ENCODE data around the gene MPZL1.
"Not testable (repeated sequence)": the region's sequence is repeated elsewhere in the genome, so short reads cannot be mapped to it uniquely, and the experiment has no call there.

The MPZL1 gene

GRCh38 chr1:167713330-167714081 lies 8.3 kb upstream of the MPZL1 start:
- no peaks in the 10 kb centered on the region for H3K36me3 ChIP-seq (ENCODE audit: insufficient read depth, low read depth, low read length)
- peak overlapping the region; percentile 98 for H3K4me3 ChIP-seq (ENCODE audit: low read length)
- H3K4me1 ChIP-seq (ENCODE audit: insufficient read depth, low read length), result peaks cover 5% of the 10 kb centered on the region
- no peak overlapping the region for H3K27ac ChIP-seq (ENCODE audit: low read length)
- peaks cover 26% of the 10 kb centered on the region for H3K27me3 ChIP-seq (ENCODE audit: insufficient read depth, low read length)
- H3K9me3 ChIP-seq (ENCODE audit: insufficient read depth, low read depth, low read length), result no peaks in the 10 kb centered on the region
- H3K9ac ChIP-seq (ENCODE audit: low read depth, low read length), result peak overlapping the region; percentile 74; the same call in 1 of the 2 replicates

- H3K27ac ChIP-seq (ENCODE audit: low read length), result no peak overlapping the region
- H3K9ac ChIP-seq (ENCODE audit: low read depth, low read length), result peak overlapping the region; percentile 74; the same call in 1 of the 2 replicates
- no peaks in the 10 kb centered on the region for H3K36me3 ChIP-seq (ENCODE audit: insufficient read depth, low read depth, low read length)
- peaks cover 9% of the 10 kb centered on the region for H3K4me1 ChIP-seq (ENCODE audit: insufficient read depth, low read length)
- H3K4me3 ChIP-seq (ENCODE audit: low read length), result peak overlapping the region; percentile 98
- peaks cover 26% of the 10 kb centered on the region for H3K27me3 ChIP-seq (ENCODE audit: insufficient read depth, low read length)
- no peaks in the 10 kb centered on the region for H3K9me3 ChIP-seq (ENCODE audit: insufficient read depth, low read depth, low read length)
Measured at GRCh38 chr1:167714098-167714438, 7.7 kb upstream of the MPZL1 start.

DNA sequence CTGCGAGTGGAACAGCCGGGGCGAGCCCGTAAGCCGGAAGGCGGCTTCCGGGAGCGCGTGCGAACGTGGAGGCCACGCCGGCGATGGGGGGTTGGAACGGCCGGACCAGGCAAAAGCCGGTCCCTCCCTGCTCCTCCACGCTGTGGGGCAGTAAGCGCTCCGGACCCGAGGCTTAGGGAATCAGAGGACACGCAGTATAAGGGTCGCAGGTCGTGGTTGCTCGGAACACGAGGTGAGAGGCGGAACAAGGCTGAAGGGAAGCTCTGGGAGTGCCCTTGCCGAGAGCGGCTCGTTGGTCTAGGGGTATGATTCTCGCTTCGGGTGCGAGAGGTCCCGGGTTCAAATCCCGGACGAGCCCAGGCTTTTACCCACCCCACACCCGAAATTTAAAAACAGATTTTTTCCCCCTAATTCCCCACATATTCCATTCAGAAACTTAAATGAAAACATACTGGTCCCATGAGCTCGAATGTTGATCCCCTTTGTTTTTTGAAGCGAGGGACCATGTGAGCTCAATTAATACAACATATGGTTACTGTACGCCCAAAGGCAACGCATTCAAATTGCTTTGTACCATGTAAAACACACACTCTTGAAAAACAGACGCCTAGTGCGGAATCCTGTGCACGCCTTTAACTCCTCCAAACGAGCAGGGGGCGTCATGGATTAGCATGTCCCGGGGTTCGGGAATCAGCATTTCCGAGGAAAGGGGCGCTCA lies 7.2 kb upstream of the MPZL1 start:
- no peaks in the 10 kb centered on the region for H3K36me3 ChIP-seq (ENCODE audit: insufficient read depth, low read depth, low read length)
- peaks cover 14% of the 10 kb centered on the region for H3K4me1 ChIP-seq (ENCODE audit: insufficient read depth, low read length)
- peak overlapping the region; percentile 22 for H3K27ac ChIP-seq (ENCODE audit: low read length)
- H3K9ac ChIP-seq (ENCODE audit: low read depth, low read length), result peak overlapping the region; percentile 74
- no peaks in the 10 kb centered on the region for H3K9me3 ChIP-seq (ENCODE audit: insufficient read depth, low read depth, low read length)
- H3K4me3 ChIP-seq (ENCODE audit: low read length), result peak overlapping the region; percentile 98
- peaks cover 26% of the 10 kb centered on the region for H3K27me3 ChIP-seq (ENCODE audit: insufficient read depth, low read length)

DNA sequence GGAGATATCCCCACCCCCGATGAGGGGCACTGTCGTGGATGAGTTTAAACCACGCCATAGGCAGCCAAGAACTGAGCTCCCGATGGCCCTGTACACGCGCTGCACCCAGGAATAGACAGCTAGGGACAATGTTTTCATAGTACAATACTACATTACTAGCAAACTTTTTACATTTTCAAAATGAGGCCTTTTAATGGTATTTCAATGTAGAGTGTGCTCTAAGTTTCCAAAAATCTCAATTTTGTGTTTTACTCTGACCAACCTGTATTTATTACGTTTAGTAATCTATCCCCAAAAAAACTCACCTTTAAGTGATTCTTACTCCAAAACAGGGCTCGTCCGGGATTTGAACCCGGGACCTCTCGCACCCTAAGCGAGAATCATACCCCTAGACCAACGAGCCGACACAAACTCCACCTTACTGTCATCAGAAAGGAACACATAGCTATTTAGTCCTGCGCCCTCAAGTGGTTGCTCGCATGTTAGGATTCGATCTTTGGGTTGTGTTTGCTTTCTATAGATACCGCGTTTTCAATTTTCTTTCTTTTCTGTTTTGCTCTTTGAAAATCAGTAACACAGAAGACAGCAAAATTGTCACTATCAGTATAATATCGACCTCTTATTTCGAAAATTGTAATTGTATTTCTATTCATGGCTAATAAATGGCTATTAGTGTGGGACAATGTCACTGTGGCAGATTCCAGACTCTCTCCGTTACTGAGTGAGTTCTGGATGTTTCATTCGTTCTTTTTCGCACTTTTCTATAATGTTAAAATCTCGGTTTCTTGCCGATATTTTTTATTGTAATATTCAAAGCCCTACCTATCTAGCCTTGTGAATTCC lies 6.4 kb upstream of the MPZL1 start:
- Histone ChIP-seq H3K9me3 (ENCODE audit: insufficient read depth, low read depth, low read length) (no peaks in the 10 kb centered on the region), H3K4me3 (ENCODE audit: low read length) (peak overlapping the region; percentile 98), H3K4me1 (ENCODE audit: insufficient read depth, low read length) (peaks cover 11% of the 10 kb centered on the region), H3K27me3 (ENCODE audit: insufficient read depth, low read length) (peaks cover 26% of the 10 kb centered on the region), H3K36me3 (ENCODE audit: insufficient read depth, low read depth, low read length) (no peaks in the 10 kb centered on the region), H3K9ac (ENCODE audit: low read depth, low read length) (peak overlapping the region; percentile 74; the same call in 1 of the 2 replicates), H3K27ac (ENCODE audit: low read length) (peak overlapping the region; percentile 22)

DNA sequence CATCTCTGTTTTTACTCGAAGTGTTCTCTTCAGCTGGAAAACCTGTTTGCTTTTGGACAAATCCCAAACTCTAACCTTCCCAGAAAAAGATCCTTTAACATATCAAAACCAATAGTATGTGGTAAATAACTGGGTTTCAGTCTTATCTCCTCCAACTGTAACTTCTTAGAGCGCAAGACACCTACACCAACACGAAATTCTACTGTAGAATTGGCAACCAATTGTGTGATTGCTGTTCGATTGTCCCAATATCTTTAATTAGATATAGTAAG lies 5.8 kb upstream of the MPZL1 start:
- H3K4me1 ChIP-seq (ENCODE audit: insufficient read depth, low read length), result peaks cover 11% of the 10 kb centered on the region
- peak overlapping the region; percentile 73; the same call in 1 of the 2 replicates for H3K9ac ChIP-seq (ENCODE audit: low read depth, low read length)
- no peak overlapping the region for H3K27ac ChIP-seq (ENCODE audit: low read length)
- no peaks in the 10 kb centered on the region for H3K36me3 ChIP-seq (ENCODE audit: insufficient read depth, low read depth, low read length)
- no peaks in the 10 kb centered on the region for H3K9me3 ChIP-seq (ENCODE audit: insufficient read depth, low read depth, low read length)
- peaks cover 30% of the 10 kb centered on the region for H3K27me3 ChIP-seq (ENCODE audit: insufficient read depth, low read length)
- peak overlapping the region; percentile 98 for H3K4me3 ChIP-seq (ENCODE audit: low read length)

- Histone ChIP-seq H3K9ac (ENCODE audit: low read depth, low read length) (no peak overlapping the region), H3K9me3 (ENCODE audit: insufficient read depth, low read depth, low read length) (no peaks in the 10 kb centered on the region), H3K36me3 (ENCODE audit: insufficient read depth, low read depth, low read length) (no peaks in the 10 kb centered on the region), H3K4me1 (ENCODE audit: insufficient read depth, low read length) (peaks cover 11% of the 10 kb centered on the region), H3K27me3 (ENCODE audit: insufficient read depth, low read length) (peaks cover 26% of the 10 kb centered on the region), H3K27ac (ENCODE audit: low read length) (no peak overlapping the region), H3K4me3 (ENCODE audit: low read length) (no peak overlapping the region)
Measured at GRCh38 chr1:167717351-167717750, 4.4 kb upstream of the MPZL1 start.

DNA sequence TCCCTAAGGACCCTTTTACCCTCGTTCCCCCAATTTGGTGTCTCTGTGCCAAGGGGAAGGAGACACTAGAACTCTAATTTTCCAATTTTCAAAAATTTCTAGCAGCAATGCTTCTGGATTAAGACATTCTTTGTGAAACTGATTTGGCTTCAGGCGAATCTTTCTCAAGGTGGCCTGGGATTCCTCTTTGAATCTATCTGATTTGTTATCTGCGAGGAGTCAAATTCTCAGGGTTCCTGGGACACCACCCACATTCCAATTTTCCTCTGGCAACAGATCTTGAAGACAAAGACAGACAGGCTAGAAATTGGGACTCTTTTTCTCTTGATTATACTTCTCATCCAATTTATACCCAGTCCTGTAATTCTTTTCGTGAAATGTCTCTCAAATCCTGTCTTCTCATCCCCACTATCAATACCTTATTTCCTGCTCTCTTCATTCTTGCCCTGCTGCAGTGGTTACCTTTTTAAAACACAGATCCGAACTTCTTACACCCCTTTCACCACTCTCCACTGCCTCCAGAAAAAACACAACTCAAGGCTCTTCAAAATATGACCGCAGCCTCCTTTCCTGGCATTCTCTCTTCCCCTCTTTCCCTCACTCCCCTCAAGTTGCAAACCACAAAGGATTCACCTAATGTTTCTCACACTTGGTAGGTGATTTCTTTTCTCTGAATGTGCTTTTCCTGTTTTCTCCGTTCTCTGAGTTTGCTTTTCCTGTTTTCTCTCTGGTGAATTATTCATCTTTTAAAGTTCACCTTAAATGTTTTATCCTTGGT lies 2.7 kb upstream of the MPZL1 start:
- Histone ChIP-seq H3K27ac (ENCODE audit: low read length) (no peak overlapping the region), H3K36me3 (ENCODE audit: insufficient read depth, low read depth, low read length) (no peaks in the 10 kb centered on the region), H3K27me3 (ENCODE audit: insufficient read depth, low read length) (peaks cover 9% of the 10 kb centered on the region; the same call in 1 of the 2 replicates), H3K4me1 (ENCODE audit: insufficient read depth, low read length) (peaks cover 23% of the 10 kb centered on the region), H3K9me3 (ENCODE audit: insufficient read depth, low read depth, low read length) (no peaks in the 10 kb centered on the region), H3K9ac (ENCODE audit: low read depth, low read length) (no peak overlapping the region), H3K4me3 (ENCODE audit: low read length) (no peak overlapping the region)

GRCh38 chr1:167719715-167720421 lies 1.9 kb upstream of the MPZL1 start:
- H3K36me3 ChIP-seq (ENCODE audit: insufficient read depth, low read depth, low read length); H3K9ac ChIP-seq (ENCODE audit: low read depth, low read length); H3K27me3 ChIP-seq (ENCODE audit: insufficient read depth, low read length); H3K4me3 ChIP-seq (ENCODE audit: low read length); H3K27ac ChIP-seq (ENCODE audit: low read length); H3K9me3 ChIP-seq (ENCODE audit: insufficient read depth, low read depth, low read length): not testable (repeated sequence)
- H3K4me1 ChIP-seq (ENCODE audit: insufficient read depth, low read length), result peaks cover 26% of the 10 kb centered on the region

GRCh38 chr1:167720965-167721616 lies 691 bp upstream of the MPZL1 start:
- peak overlapping the region; percentile 88; the same call in 1 of the 2 replicates for H3K9ac ChIP-seq (ENCODE audit: low read depth, low read length)
- H3K4me1 ChIP-seq (ENCODE audit: insufficient read depth, low read length), result peaks cover 30% of the 10 kb centered on the region
- H3K36me3 ChIP-seq (ENCODE audit: insufficient read depth, low read depth, low read length), result no peaks in the 10 kb centered on the region
- peaks cover 9% of the 10 kb centered on the region; the same call in 1 of the 2 replicates for H3K27me3 ChIP-seq (ENCODE audit: insufficient read depth, low read length)
- H3K27ac ChIP-seq (ENCODE audit: low read length), result no peak overlapping the region
- no peaks in the 10 kb centered on the region for H3K9me3 ChIP-seq (ENCODE audit: insufficient read depth, low read depth, low read length)
- peak overlapping the region; percentile 96 for H3K4me3 ChIP-seq (ENCODE audit: low read length)

GRCh38 chr1:167722152-167722869 lies 529 bp downstream of the MPZL1 start:
- Histone ChIP-seq H3K36me3 (ENCODE audit: insufficient read depth, low read depth, low read length) (no peaks in the 10 kb centered on the region), H3K4me1 (ENCODE audit: insufficient read depth, low read length) (peaks cover 38% of the 10 kb centered on the region), H3K27me3 (ENCODE audit: insufficient read depth, low read length) (peaks cover 9% of the 10 kb centered on the region; the same call in 1 of the 2 replicates), H3K4me3 (ENCODE audit: low read length) (peak overlapping the region; percentile 96), H3K27ac (ENCODE audit: low read length) (peak overlapping the region; percentile 1), H3K9ac (ENCODE audit: low read depth, low read length) (peak overlapping the region; percentile 88; the same call in 1 of the 2 replicates), H3K9me3 (ENCODE audit: insufficient read depth, low read depth, low read length) (no peaks in the 10 kb centered on the region)

Data from iPS-20b (cell line).